ENCODE results near the gene PRELP.

The PRELP gene

GRCh38 chr1:203453616-203454015 is 22.0 kb upstream of the PRELP start:
- no peaks in the 10 kb centered on the region for H3K27me3 ChIP-seq (ENCODE audit: insufficient read depth, insufficient read length)
- H3K36me3 ChIP-seq (ENCODE audit: insufficient read depth, insufficient read length, low read length): no peaks in the 10 kb centered on the region
- H3K4me1 ChIP-seq (ENCODE audit: insufficient read depth, insufficient read length): peaks cover 14% of the 10 kb centered on the region
- TF ChIP-seq YY1 (IDR thresholded peaks at IDR 0.05; ENCODE audit: insufficient read depth, insufficient read length) (no peak), SUZ12 (IDR thresholded peaks at IDR 0.05; ENCODE audit: extremely low read depth, insufficient read depth, insufficient read length) (no peak), ZNF274 (IDR thresholded peaks at IDR 0.05; ENCODE audit: low read depth, low read length) (no peak)
- H3K9me3 ChIP-seq (ENCODE audit: insufficient read depth, low read length): no peaks in the 10 kb centered on the region
- H3K4me3 ChIP-seq (ENCODE audit: insufficient read length, low read depth): no peak overlapping the region
- DNase-seq (ENCODE audit: low read depth, low spot score): no peak
- no peak overlapping the region for H3K9ac ChIP-seq (ENCODE audit: insufficient read length, low read depth)

GRCh38 chr1:203454986-203455471 is 20.6 kb upstream of the PRELP start:
- Histone ChIP-seq H3K4me3 (ENCODE audit: insufficient read length, low read depth) (no peak overlapping the region), H3K36me3 (ENCODE audit: insufficient read depth, insufficient read length, low read length) (no peaks in the 10 kb centered on the region), H3K4me1 (ENCODE audit: insufficient read depth, insufficient read length) (peaks cover 11% of the 10 kb centered on the region), H3K9me3 (ENCODE audit: insufficient read depth, low read length) (no peaks in the 10 kb centered on the region), H3K9ac (ENCODE audit: insufficient read length, low read depth) (no peak overlapping the region), H3K27me3 (ENCODE audit: insufficient read depth, insufficient read length) (no peaks in the 10 kb centered on the region)
- TF ChIP-seq ZNF274 (IDR thresholded peaks at IDR 0.05; ENCODE audit: low read depth, low read length) (no peak), SUZ12 (IDR thresholded peaks at IDR 0.05; ENCODE audit: extremely low read depth, insufficient read depth, insufficient read length) (no peak), YY1 (IDR thresholded peaks at IDR 0.05; ENCODE audit: insufficient read depth, insufficient read length) (no peak)
- no peak for DNase-seq (ENCODE audit: low read depth, low spot score)

- H3K27me3 ChIP-seq (ENCODE audit: insufficient read depth, insufficient read length): no peaks in the 10 kb centered on the region
- no peak overlapping the region for H3K4me3 ChIP-seq (ENCODE audit: insufficient read length, low read depth)
- no peaks in the 10 kb centered on the region for H3K9me3 ChIP-seq (ENCODE audit: insufficient read depth, low read length)
- H3K4me1 ChIP-seq (ENCODE audit: insufficient read depth, insufficient read length): peaks cover 8% of the 10 kb centered on the region
- H3K9ac ChIP-seq (ENCODE audit: insufficient read length, low read depth): no peak overlapping the region
- TF ChIP-seq ZNF274 (IDR thresholded peaks at IDR 0.05; ENCODE audit: low read depth, low read length): no peak
- no peak for TF ChIP-seq SUZ12 (IDR thresholded peaks at IDR 0.05; ENCODE audit: extremely low read depth, insufficient read depth, insufficient read length)
- no peak for TF ChIP-seq YY1 (IDR thresholded peaks at IDR 0.05; ENCODE audit: insufficient read depth, insufficient read length)
- DNase-seq (ENCODE audit: low read depth, low spot score): no peak
- H3K36me3 ChIP-seq (ENCODE audit: insufficient read depth, insufficient read length, low read length): no peaks in the 10 kb centered on the region
Measured at GRCh38 chr1:203455706-203456105, 19.9 kb upstream of the PRELP start.

GRCh38 chr1:203456577-203456976 is 19.0 kb upstream of the PRELP start:
- Histone ChIP-seq H3K27me3 (ENCODE audit: insufficient read depth, insufficient read length) (no peaks in the 10 kb centered on the region), H3K9me3 (ENCODE audit: insufficient read depth, low read length) (no peaks in the 10 kb centered on the region), H3K4me1 (ENCODE audit: insufficient read depth, insufficient read length) (peaks cover 6% of the 10 kb centered on the region), H3K4me3 (ENCODE audit: insufficient read length, low read depth) (no peak overlapping the region), H3K36me3 (ENCODE audit: insufficient read depth, insufficient read length, low read length) (no peaks in the 10 kb centered on the region), H3K9ac (ENCODE audit: insufficient read length, low read depth) (no peak overlapping the region)
- TF ChIP-seq ZNF274 (IDR thresholded peaks at IDR 0.05; ENCODE audit: low read depth, low read length) (no peak), YY1 (IDR thresholded peaks at IDR 0.05; ENCODE audit: insufficient read depth, insufficient read length) (no peak), SUZ12 (IDR thresholded peaks at IDR 0.05; ENCODE audit: extremely low read depth, insufficient read depth, insufficient read length) (no peak)
- DNase-seq (ENCODE audit: low read depth, low spot score): no peak

GRCh38 chr1:203458078-203458477 is 17.5 kb upstream of the PRELP start:
- Histone ChIP-seq H3K9me3 (ENCODE audit: insufficient read depth, low read length) (no peaks in the 10 kb centered on the region), H3K9ac (ENCODE audit: insufficient read length, low read depth) (no peak overlapping the region), H3K27me3 (ENCODE audit: insufficient read depth, insufficient read length) (no peaks in the 10 kb centered on the region), H3K4me3 (ENCODE audit: insufficient read length, low read depth) (no peak overlapping the region), H3K36me3 (ENCODE audit: insufficient read depth, insufficient read length, low read length) (no peaks in the 10 kb centered on the region), H3K4me1 (ENCODE audit: insufficient read depth, insufficient read length) (peaks cover 6% of the 10 kb centered on the region)
- TF ChIP-seq YY1 (IDR thresholded peaks at IDR 0.05; ENCODE audit: insufficient read depth, insufficient read length): no peak
- no peak for TF ChIP-seq ZNF274 (IDR thresholded peaks at IDR 0.05; ENCODE audit: low read depth, low read length)
- TF ChIP-seq SUZ12 (IDR thresholded peaks at IDR 0.05; ENCODE audit: extremely low read depth, insufficient read depth, insufficient read length): no peak
- DNase-seq (ENCODE audit: low read depth, low spot score): no peak

GRCh38 chr1:203459671-203460201 is 15.9 kb upstream of the PRELP start:
- no peak for DNase-seq (ENCODE audit: low read depth, low spot score)
- Histone ChIP-seq H3K27me3 (ENCODE audit: insufficient read depth, insufficient read length) (no peaks in the 10 kb centered on the region), H3K9ac (ENCODE audit: insufficient read length, low read depth) (no peak overlapping the region), H3K4me3 (ENCODE audit: insufficient read length, low read depth) (no peak overlapping the region), H3K4me1 (ENCODE audit: insufficient read depth, insufficient read length) (peaks cover 17% of the 10 kb centered on the region), H3K36me3 (ENCODE audit: insufficient read depth, insufficient read length, low read length) (no peaks in the 10 kb centered on the region), H3K9me3 (ENCODE audit: insufficient read depth, low read length) (no peaks in the 10 kb centered on the region)
- TF ChIP-seq ZNF274 (IDR thresholded peaks at IDR 0.05; ENCODE audit: low read depth, low read length) (no peak), SUZ12 (IDR thresholded peaks at IDR 0.05; ENCODE audit: extremely low read depth, insufficient read depth, insufficient read length) (no peak), YY1 (IDR thresholded peaks at IDR 0.05; ENCODE audit: insufficient read depth, insufficient read length) (no peak)

GRCh38 chr1:203461717-203462116 is 13.9 kb upstream of the PRELP start:
- Histone ChIP-seq H3K4me1 (ENCODE audit: insufficient read depth, insufficient read length) (peaks cover 21% of the 10 kb centered on the region), H3K27me3 (ENCODE audit: insufficient read depth, insufficient read length) (no peaks in the 10 kb centered on the region), H3K9me3 (ENCODE audit: insufficient read depth, low read length) (no peaks in the 10 kb centered on the region), H3K4me3 (ENCODE audit: insufficient read length, low read depth) (no peak overlapping the region), H3K36me3 (ENCODE audit: insufficient read depth, insufficient read length, low read length) (no peaks in the 10 kb centered on the region), H3K9ac (ENCODE audit: insufficient read length, low read depth) (no peak overlapping the region)
- DNase-seq (ENCODE audit: low read depth, low spot score): no peak
- no peak for TF ChIP-seq ZNF274 (IDR thresholded peaks at IDR 0.05; ENCODE audit: low read depth, low read length)
- no peak for TF ChIP-seq SUZ12 (IDR thresholded peaks at IDR 0.05; ENCODE audit: extremely low read depth, insufficient read depth, insufficient read length)
- no peak for TF ChIP-seq YY1 (IDR thresholded peaks at IDR 0.05; ENCODE audit: insufficient read depth, insufficient read length)
